HepG2 (cell line): Measurements from ENCODE around the gene CHTF18. TPM values are rescaled to one million over a fixed set of nuclear protein-coding genes. Genes with fewer than 3 reads are reported as not detected.
A peak's percentile ranks its signal among the peaks of the same experiment; 100 is the strongest.

Source experiments
- ATF1 ChIP-seq: IDR thresholded peaks from 2 replicates; pipeline ENCODE4 v1.6.1; 2016; ENCODE audit warnings: mild to moderate bottlenecking, control low read depth
- ATF2 ChIP-seq: sonication (generic); formaldehyde crosslinking; IDR thresholded peaks from 2 replicates; pipeline ENCODE4 v1.4.0; 2020; ENCODE audit warnings: missing genetic modification reagents
- CCDC6 ChIP-seq: sonication (generic); formaldehyde crosslinking; IDR thresholded peaks from 2 replicates; pipeline ENCODE4 v1.8.1; 2022; ENCODE audit warnings: mild to moderate bottlenecking, missing genetic modification reagents, moderate library complexity
- DNMT1 ChIP-seq: sonication (generic); formaldehyde crosslinking; IDR thresholded peaks from 2 replicates; pipeline ENCODE4 v1.5.1; 2020; ENCODE audit warnings: mild to moderate bottlenecking, missing genetic modification reagents
- ERF ChIP-seq: IDR thresholded peaks from 2 replicates; pipeline ENCODE4 v1.6.1; 2018; ENCODE audit warnings: missing biosample characterization, missing genetic modification reagents
- FLYWCH1 ChIP-seq: sonication (generic); formaldehyde crosslinking; IDR thresholded peaks from 2 replicates; pipeline ENCODE4 v1.8.1; 2023; ENCODE audit warnings: mild to moderate bottlenecking, missing genetic modification reagents
- FOXJ3 ChIP-seq: sonication (generic); formaldehyde crosslinking; IDR thresholded peaks from 2 replicates; pipeline ENCODE4 v1.4.0; 2020; ENCODE audit warnings: missing genetic modification reagents, mild to moderate bottlenecking, borderline replicate concordance
- HNF4A ChIP-seq: sonication (generic); formaldehyde crosslinking; IDR thresholded peaks from 2 replicates; pipeline ENCODE4 v1.4.0; 2020; ENCODE audit warnings: missing genetic modification reagents
- HNRNPK ChIP-seq: fragments of 200-400 bp; formaldehyde crosslinking; IDR thresholded peaks from 2 replicates; pipeline ENCODE4 v1.6.1; 2018; ENCODE audit warnings: low read length, low read depth, moderate library complexity, mild to moderate bottlenecking; ENCODE audit not compliant: poor library complexity, severe bottlenecking
- KAT8 ChIP-seq: IDR thresholded peaks from 2 replicates; pipeline ENCODE4 v1.6.1; 2016; ENCODE audit warnings: missing genetic modification reagents, missing compliant biosample characterization
- KDM5A ChIP-seq: fragments of 200-600 bp; sonication (generic); IDR thresholded peaks from 2 replicates; pipeline ENCODE4 v1.7.0; 2018; ENCODE audit warnings: antibody characterized with exemption, mild to moderate bottlenecking, low read length, borderline replicate concordance
- KLF6 ChIP-seq: IDR thresholded peaks from 2 replicates; pipeline ENCODE4 v1.8.0; 2016; ENCODE audit warnings: missing biosample characterization, missing genetic modification reagents
- NCOR1 ChIP-seq: fragments of 200-600 bp; sonication (generic); IDR thresholded peaks from 2 replicates; pipeline ENCODE4 v1.7.0; 2017; ENCODE audit warnings: antibody characterized with exemption, low read length, borderline replicate concordance
- POLR2G ChIP-seq: fragments of 200-400 bp; formaldehyde crosslinking; IDR thresholded peaks from 2 replicates; pipeline ENCODE4 v1.6.1; 2018; ENCODE audit warnings: mild to moderate bottlenecking, low read depth, low read length, moderate library complexity
- SAP130 ChIP-seq: IDR thresholded peaks from 2 replicates; pipeline ENCODE4 v1.6.1; 2016; ENCODE audit warnings: low read depth
- SMAD9 ChIP-seq: sonication (generic); formaldehyde crosslinking; IDR thresholded peaks from 2 replicates; pipeline ENCODE4 v1.5.1; 2020; ENCODE audit warnings: mild to moderate bottlenecking, missing genetic modification reagents
- TAF1 ChIP-seq: sonication (generic); formaldehyde crosslinking; IDR thresholded peaks from 2 replicates; pipeline ENCODE4 v1.4.0; 2020; ENCODE audit warnings: missing genetic modification reagents
- TARDBP ChIP-seq: sonication (generic); formaldehyde crosslinking; IDR thresholded peaks from 2 replicates; pipeline ENCODE4 v1.8.0; 2022; ENCODE audit warnings: mild to moderate bottlenecking, missing genetic modification reagents
- TMF1 ChIP-seq: sonication (generic); formaldehyde crosslinking; IDR thresholded peaks from 2 replicates; pipeline ENCODE4 v1.8.1; 2022; ENCODE audit warnings: low read depth, missing genetic modification reagents
- ZNF232 ChIP-seq: sonication (generic); formaldehyde crosslinking; IDR thresholded peaks from 2 replicates; pipeline ENCODE4 v1.4.0; 2020; ENCODE audit warnings: missing genetic modification reagents, borderline replicate concordance
- ZNF546 ChIP-seq: sonication (generic); formaldehyde crosslinking; conservative IDR thresholded peaks from 2 replicates; pipeline ENCODE4 v1.8.1; 2023; ENCODE audit warnings: mild to moderate bottlenecking, missing genetic modification reagents
- ZSCAN25 ChIP-seq: sonication (generic); formaldehyde crosslinking; IDR thresholded peaks from 2 replicates; pipeline ENCODE4 v1.8.0; 2022; ENCODE audit warnings: mild to moderate bottlenecking, missing genetic modification reagents
- ZSCAN5A ChIP-seq: sonication (generic); formaldehyde crosslinking; IDR thresholded peaks from 2 replicates; pipeline ENCODE4 v1.8.0; 2022; ENCODE audit warnings: mild to moderate bottlenecking, missing genetic modification reagents, borderline replicate concordance
- polyA plus RNA-seq, 8 experiments: library from polyadenylated mRNA; depleted of rRNA in 3 of 8; stranded (reverse) in 7 of 8; unstranded in 1 of 8; fragments of >200 nt; fragmentation: Illumina TruSeq in 4 of 8; extraction: Trizol in 4 of 8; gene quantifications; 2 replicates each; pipeline versions ENCODE4 v1.2.1 to v1.2.3, GENCODE V29; 2011 to 2016; ENCODE audit warnings: low read depth in 4 of 8, missing spikeins in 1 of 8, mixed read lengths in 1 of 8; ENCODE audit not compliant: insufficient read depth in 1 of 8
- total RNA-seq, 5 experiments: library from RNA; depleted of rRNA; stranded (reverse); fragments of >200 nt; fragmentation: Illumina TruSeq; extraction: Trizol; gene quantifications; 2 replicates each; pipeline ENCODE4 v1.2.3, GENCODE V29; 2016; ENCODE audit warnings: low read depth in 1 of 5
- TF ChIP-seq, protein P1 (sequence below): sonication (generic); formaldehyde crosslinking; IDR thresholded peaks from 2 replicates; pipeline ENCODE4 v1.9.0; 2021; ENCODE audit warnings: missing genetic modification reagents, borderline replicate concordance
- TF ChIP-seq, protein P2 (sequence below): IDR thresholded peaks from 2 replicates; pipeline ENCODE4 v1.6.1; 2016
- TF ChIP-seq, protein P3 (sequence below): sonication (generic); formaldehyde crosslinking; IDR thresholded peaks from 2 replicates; pipeline ENCODE4 v1.4.0; 2020; ENCODE audit warnings: mild to moderate bottlenecking, missing genetic modification reagents

CHTF18 gene
- total and polyA plus RNA-seq, 2 of the 13 experiments (the other 11 are each of a cell fraction or from before 2014, with no cell fraction given), result 8.6 to 22.9 TPM

DNA sequence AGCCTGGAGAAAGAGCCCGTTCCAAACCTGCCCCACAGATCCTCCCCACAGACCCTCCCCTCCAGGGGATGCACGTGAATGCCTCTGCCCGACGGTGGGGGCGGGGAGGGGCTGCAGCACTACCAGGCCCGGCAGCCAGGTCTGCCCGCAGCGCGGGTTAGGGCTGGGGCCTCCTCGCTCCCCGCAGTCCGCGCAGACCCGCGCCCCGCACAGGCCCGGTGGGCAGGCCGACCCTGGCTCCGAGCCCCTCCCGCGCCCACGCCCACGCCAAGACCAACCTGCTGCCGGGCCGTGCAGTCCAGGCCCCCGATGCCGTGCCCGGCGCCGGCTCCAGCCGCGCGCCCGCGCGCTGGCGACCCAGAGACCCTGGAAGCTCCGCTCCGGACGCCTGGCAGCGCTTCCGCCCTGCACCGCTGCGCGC is 432 bp upstream of the CHTF18 start, which contains the start of gene RPUSD1 (continued):
- TF ChIP-seq ERF (CRISPR knock-in tag) (no peak), DNMT1 (CRISPR knock-in tag) (no peak), HNRNPK (no peak), KAT8 (CRISPR knock-in tag) (0 out of 2 replicates have a peak, but pooled peaks have one; percentile 5), HNF4A (no peak), KLF6 (CRISPR knock-in tag) (no peak), SAP130 (CRISPR knock-in tag) (peak; percentile 7; the same call in 1 of the 2 replicates), ZNF546 (CRISPR knock-in tag) (no peak), NCOR1 (no peak), ZSCAN25 (no peak), ZSCAN5A (CRISPR knock-in tag) (no peak), FOXJ3 (no peak), POLR2G (peak; percentile 64), ATF1 (CRISPR knock-in tag) (no peak), FLYWCH1 (CRISPR knock-in tag) (no peak), SMAD9 (CRISPR knock-in tag) (no peak), TMF1 (peak; percentile 38; the same call in 1 of the 2 replicates), TAF1 (CRISPR knock-in tag) (peak; percentile 37; the same call in 1 of the 2 replicates), ZNF232 (CRISPR knock-in tag) (no peak), TARDBP (CRISPR knock-in tag) (no peak), ATF2 (no peak), CCDC6 (CRISPR knock-in tag) (no peak), KDM5A (peak; percentile 46; the same call in 1 of the 2 replicates)
- TF ChIP-seq, protein P1, sequence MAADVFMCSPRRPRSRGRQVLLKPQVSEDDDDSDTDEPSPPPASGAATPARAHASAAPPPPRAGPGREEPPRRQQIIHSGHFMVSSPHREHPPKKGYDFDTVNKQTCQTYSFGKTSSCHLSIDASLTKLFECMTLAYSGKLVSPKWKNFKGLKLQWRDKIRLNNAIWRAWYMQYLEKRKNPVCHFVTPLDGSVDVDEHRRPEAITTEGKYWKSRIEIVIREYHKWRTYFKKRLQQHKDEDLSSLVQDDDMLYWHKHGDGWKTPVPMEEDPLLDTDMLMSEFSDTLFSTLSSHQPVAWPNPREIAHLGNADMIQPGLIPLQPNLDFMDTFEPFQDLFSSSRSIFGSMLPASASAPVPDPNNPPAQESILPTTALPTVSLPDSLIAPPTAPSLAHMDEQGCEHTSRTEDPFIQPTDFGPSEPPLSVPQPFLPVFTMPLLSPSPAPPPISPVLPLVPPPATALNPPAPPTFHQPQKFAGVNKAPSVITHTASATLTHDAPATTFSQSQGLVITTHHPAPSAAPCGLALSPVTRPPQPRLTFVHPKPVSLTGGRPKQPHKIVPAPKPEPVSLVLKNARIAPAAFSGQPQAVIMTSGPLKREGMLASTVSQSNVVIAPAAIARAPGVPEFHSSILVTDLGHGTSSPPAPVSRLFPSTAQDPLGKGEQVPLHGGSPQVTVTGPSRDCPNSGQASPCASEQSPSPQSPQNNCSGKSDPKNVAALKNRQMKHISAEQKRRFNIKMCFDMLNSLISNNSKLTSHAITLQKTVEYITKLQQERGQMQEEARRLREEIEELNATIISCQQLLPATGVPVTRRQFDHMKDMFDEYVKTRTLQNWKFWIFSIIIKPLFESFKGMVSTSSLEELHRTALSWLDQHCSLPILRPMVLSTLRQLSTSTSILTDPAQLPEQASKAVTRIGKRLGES (CRISPR knock-in tag), result no peak
- TF ChIP-seq, protein P2, sequence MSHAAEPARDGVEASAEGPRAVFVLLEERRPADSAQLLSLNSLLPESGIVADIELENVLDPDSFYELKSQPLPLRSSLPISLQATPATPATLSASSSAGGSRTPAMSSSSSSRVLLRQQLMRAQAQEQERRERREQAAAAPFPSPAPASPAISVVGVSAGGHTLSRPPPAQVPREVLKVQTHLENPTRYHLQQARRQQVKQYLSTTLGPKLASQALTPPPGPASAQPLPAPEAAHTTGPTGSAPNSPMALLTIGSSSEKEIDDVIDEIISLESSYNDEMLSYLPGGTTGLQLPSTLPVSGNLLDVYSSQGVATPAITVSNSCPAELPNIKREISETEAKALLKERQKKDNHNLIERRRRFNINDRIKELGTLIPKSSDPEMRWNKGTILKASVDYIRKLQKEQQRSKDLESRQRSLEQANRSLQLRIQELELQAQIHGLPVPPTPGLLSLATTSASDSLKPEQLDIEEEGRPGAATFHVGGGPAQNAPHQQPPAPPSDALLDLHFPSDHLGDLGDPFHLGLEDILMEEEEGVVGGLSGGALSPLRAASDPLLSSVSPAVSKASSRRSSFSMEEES (CRISPR knock-in tag), result no peak
- TF ChIP-seq, protein P3, sequence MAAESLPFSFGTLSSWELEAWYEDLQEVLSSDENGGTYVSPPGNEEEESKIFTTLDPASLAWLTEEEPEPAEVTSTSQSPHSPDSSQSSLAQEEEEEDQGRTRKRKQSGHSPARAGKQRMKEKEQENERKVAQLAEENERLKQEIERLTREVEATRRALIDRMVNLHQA (CRISPR knock-in tag), result no peak
